Activated CD4-positive, CD25-positive, alpha-beta regulatory T cell treated with anti-CD3 and anti-CD28 coated beads, Interleukin-2, amount 50 U/mL, for 16 hours (primary cell): ENCODE data around the gene PMS2.
"Not testable (repeated sequence)": the region's sequence is repeated elsewhere in the genome, so short reads cannot be mapped to it uniquely, and the experiment has no call there.

Source experiments
- DNase-seq: peaks from one replicate; pipeline ENCODE4 v3.0.0-alpha.2; 2020; ENCODE audit warnings: low read depth, low spot score

The PMS2 gene

GRCh38 chr7:5924180-5924579 lies 84.7 kb downstream of the PMS2 start:
- not testable (repeated sequence) for DNase-seq
